GM21526 (cell line): ENCODE data around the gene VSTM2L.

Source experiments
- ATAC-seq: cut with Tn5 transposase; IDR thresholded peaks from one replicate; pipeline ENCODE4 v1.9.1; 2021; ENCODE audit warnings: moderate library complexity; ENCODE audit not compliant: unreplicated experiment, low FRiP score

Gene VSTM2L

DNA sequence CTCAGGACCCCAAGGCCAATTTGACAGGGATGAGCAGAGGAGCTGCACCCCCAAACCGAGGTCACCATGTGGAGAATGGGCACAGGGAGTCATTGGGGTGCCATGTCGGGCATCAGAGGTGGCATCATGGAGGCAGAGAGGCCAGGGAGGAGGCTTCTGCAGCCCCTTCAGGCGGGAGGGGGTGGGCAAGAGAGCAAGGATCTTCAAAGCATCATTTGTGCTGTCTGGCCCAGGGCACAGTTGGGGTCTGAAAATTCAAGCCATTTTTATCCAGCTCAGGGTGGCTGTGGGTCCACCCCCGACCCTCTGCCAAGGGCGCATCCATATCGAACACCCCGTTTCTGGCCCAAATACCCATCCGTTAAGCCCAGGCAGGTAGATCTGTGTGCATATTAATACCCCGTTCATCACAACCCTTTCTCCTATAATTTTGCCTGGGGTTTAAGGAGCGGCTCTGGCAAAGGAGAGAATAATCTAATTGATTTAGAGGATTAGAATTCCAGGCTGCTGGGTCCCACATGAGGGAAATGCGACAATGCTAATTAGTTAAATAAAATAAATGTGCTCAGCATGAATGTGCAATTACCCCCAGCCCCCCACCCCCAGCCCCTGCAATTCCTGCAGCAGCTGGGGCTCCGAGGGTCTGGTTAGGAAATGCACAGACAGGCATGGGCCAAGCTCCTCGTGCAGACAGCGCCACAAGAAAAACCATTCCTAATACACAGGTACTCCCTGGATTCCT is 31.9 kb downstream of the VSTM2L start:
- no peak for ATAC-seq

DNA sequence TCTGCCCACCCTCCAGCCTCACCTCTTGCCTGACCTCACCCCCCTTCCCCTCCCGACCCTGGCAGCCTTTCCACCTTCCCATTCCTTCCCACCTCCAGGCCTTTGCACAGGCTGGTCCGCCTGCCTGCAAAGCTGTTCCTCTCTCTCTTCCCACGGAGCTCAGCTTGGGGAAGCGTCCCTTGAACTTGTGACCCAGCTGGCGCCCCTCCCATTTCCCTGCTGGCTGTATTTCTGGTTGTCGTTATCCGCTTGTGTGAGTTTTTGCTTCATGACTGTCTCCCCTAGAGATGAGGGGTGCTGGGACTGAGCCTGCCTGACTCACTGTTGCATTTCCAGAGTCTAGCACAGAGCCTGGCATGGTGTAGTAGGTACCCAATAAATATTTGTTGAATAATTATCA is 32.5 kb downstream of the VSTM2L start:
- ATAC-seq, result no peak

DNA sequence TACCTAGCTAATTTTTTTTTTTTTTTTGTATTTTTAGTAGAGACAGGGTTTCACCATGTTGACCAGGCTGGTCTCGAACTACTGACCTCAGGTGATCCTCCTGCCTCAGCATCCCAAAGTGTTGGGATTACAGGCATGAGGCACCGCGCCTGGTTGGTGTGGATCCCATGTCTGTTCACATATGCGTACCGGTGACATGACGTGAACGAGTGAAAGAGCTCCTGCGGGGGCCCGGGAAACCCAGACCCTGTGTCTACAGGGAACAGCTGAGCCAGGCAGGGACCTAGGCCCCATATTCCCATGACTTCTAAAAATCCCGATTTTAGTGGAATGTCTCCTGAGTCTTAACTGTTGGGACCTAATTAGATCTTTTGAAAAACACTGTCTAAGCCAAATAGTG is 33.1 kb downstream of the VSTM2L start:
- no peak for ATAC-seq

DNA sequence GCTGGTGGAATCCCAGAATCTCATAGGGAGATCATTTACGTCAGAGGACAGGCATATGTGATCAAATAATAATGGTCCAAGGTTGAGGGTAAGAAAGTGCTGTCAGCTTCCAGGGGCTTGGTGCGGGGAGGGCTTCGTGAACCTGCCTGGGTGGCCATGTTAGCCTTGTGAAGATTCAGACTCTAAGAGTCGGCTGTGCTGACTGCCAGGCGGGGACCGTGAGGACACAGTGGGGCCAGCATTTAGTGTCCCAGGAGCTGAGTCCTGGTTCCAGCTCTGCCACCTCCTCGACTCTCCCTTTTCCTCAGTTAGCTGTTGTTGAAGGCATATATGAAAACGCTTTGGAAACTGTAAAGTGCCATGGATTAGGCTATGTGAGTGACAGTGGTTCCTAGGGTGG is 33.5 kb downstream of the VSTM2L start:
- ATAC-seq, result no peak

DNA sequence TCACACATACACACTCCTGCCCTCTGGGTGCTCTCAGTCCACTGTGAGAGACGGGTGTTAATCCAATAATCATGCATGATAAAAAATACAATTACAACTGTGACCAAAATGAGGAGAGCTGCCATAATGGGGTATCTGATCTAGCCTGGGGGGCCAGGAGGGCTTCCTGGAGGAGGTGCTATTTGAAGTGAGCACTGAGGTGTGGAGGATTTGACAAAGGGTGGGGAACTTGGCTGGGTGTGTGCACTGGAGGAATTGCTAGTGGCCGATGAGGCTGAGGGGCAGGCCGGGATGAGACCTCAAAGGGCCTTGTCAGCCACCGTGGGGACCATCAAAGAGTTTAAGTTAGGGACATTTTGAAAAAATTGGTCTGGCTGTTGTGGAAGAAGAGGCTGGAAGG is 34.8 kb downstream of the VSTM2L start:
- ATAC-seq, result no peak

DNA sequence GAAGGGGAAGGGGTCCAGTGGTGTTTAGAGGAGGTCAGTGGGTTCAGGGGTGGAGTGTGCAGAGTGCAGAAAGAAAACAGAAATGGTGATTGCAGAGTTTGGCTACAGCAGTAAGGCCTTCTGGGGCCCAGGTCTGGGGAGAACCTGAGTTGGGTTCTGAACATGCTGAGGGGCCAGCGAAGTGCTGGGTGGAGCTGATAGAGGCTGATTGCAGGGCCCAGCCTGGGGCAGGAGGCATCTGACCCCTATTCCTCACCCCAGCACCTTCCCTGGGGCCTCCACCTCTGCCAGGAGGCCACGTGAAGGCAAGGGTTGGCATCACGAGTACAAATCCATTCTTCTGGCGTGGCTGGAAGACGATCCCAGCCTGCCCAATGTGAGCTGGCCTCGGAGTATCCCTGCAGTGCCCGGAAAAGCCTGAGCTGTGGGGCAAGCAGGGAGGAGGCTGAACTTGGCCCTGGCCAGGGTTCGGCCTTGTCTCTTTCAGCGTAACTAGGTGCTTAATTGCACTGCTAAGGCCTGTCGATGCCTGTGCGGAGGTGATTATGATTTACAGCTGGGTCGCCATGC is 35.3 kb downstream of the VSTM2L start:
- no peak for ATAC-seq

DNA sequence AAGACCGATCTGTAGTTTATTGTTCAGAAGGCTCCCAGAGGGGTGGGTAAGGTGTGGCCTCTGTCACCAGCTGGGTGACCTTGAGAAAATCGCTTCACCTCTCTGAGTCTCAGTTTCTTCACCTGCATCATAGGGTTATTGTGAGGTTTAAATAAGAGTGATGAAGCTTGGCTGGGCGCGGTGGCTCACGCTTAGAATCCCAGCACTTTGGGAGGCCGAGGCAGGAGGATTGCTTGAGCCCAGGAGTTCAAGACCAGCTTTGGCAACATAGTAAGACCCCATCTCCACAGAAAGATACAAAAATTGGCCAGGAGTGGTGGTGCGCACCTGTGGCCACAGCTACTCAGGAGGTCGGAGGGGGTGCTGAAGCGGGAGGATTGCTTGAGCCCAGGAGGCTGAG is 36.0 kb downstream of the VSTM2L start:
- ATAC-seq, result no peak

DNA sequence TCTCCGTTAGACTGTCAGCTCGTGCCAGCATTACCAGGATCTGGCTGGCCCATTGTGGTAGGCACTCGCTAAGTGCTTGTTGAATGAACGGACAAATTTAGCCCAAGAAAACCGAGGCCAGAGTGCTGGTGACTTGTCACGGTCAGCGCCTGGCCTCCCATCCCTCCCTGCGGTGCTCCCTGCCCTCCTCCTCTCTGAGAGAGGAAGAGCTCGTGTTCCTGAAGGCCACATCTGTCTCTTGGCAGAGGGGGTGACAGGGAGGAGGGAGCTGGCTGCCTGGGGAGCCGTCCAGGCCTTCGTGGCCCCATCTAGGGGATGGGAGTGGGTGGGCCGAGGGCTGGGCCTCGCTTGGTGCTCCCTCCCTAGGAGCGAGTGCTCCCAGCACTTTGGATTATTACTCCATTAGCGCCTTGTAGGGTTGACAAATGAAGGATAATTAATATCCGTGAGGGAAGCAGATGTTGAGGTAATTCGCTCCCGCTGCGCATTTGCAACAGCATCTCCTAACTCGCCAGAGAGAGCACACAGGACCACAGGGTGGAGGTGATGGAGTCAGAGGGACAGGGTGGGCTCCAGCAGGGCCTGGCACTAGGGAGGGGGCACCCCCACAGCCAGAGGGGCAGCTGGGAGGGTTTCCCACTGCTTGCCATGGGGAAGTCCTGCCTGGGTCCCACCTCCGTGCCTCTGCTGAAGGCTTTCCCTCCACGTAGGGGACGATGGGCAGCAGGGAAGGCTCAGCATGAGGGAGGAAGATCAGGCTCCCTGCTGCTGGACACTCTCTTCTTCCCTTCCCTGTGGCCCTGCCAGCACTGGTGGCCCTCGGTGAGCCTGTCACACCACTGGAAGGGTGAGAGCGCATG is 37.0 kb downstream of the VSTM2L start:
- ATAC-seq, result no peak

DNA sequence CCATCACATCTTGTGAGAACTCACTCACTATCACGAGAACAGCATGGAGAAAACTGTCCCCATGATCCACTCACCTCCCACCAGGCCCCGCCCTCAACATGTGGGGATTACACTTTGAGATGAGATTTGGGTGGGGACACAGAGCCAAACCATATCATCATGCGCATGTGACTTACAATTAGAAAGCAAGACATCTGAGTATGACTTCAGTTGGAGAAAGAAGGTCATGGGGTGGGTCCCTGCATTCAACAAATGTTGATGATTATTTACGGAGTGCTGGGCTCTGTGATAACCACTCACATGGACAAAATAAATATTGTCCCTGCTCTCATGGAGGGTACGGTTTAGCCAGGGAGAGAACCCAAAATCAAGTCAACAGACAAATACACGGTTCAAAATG is 37.9 kb downstream of the VSTM2L start:
- ATAC-seq, result no peak

DNA sequence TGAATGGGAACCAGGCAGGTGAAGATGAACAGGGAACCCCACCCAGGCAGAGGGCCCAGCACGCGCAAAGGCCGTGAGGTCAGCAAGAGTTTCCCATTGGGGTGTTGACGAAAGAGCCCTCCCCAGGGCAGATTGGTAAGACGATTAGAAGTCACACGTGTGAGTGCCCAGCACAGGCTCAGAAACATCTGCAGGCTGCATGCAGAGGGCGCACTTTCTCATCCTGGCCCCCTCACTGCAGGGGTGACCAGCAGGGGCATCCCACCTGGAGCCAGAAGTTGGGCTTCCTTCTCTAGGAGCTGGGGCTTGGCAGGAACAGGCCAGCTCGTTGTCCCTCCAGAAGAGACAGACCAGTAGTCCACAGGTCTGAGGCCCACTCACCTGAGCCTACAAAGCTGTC is 38.4 kb downstream of the VSTM2L start:
- no peak for ATAC-seq

DNA sequence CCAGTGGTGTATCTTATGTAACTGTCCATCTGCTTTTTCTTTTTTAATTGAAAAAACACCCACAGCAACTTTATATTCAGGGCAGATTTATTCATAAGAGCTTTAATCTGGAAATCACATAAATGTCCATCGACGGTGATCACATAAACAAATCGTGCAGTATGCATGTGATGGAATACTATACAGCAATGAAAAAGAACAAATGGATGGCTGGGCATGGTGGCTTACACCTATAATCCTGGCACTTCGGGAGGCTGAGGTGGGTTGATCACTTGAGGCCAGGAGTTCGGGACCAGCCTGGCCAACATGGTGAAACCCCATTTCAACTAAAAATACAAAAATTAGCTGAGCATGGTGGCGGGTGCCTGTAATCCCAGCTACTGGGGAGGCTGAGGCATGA is 39.1 kb downstream of the VSTM2L start:
- ATAC-seq, result no peak

DNA sequence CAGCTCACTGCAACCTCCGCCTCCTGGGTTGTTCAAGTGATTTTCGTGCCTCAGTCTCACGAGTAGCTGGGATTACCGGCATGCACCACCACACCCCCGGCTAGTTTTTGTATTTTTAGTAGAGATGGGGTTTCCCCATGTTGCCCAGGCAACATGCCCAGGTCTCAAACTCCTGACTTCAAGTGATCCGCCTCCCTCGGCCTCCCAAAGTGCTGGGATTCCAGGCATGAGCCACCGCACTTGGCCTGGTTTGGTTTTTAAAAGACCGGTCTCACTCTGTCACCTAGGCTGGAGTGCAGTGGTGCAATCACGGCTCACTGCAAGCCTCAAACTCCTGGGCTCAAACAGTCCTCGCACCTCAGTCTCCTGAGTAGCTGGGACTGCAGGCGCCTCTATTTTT is 40.1 kb downstream of the VSTM2L start:
- no peak for ATAC-seq

DNA sequence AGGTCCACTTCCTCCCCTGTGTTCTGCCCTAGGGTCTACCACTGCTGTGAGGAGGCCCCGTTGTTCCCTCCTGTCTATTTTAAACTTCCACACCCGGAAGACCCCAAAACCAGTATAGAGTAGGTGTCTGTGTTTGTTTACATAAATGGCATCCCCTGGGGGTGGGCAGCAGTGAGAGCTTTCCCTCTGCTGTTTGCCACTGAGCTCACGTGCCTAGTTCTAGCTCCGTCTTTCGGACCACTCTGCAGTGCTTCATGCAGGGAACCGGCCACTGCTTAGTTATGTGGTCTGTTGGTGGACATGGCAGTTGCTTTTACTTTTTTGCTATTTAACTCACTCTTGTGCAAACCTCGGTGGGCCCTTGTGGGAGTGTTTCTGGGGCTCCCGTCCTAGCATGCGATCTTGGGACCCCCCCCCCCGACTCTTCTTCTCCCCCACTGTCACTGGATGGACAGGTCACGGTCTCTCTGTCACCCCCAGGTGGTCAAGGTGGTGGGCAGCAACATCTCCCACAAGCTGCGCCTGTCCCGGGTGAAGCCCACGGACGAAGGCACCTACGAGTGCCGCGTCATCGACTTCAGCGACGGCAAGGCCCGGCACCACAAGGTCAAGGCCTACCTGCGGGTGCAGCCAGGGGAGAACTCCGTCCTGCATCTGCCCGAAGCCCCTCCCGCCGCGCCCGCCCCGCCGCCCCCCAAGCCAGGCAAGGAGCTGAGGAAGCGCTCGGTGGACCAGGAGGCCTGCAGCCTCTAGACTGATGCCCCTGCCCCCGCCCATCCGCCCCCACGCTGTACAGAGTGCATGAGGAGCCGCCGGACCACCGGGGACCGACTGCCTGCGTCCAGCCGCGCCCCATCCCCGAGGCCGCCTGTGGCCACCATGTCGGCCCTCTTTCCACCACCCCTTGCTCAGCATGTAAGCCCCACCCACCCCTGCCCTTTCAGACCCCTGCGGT is 40.9 kb downstream of the VSTM2L start:
- no peak for ATAC-seq

DNA sequence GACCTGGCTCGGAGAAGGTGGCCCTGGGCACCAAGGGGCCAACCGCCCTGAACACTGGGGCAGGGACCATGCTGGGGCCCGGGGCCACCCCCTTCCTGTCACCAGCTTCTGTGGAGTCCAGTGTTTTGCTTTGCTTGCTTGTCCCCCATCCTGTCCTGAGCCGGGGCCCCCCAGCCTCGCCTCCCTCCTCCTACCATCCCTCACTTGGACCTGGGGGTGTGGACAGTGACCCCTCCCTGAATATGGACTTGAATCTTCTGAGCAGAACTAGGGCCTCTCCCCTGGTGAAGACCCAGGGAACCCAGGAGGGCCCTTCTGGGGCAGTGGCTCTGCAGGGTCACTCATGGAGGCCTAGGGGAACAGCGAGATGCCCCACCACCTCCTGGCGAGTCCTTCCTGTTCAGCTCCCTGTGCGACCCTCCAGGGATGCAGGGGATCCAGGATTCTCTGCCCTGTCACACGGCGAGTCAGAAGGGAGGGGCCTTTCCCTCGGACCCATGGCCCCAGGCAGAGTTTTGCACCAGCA is 41.6 kb downstream of the VSTM2L start:
- no peak for ATAC-seq

DNA sequence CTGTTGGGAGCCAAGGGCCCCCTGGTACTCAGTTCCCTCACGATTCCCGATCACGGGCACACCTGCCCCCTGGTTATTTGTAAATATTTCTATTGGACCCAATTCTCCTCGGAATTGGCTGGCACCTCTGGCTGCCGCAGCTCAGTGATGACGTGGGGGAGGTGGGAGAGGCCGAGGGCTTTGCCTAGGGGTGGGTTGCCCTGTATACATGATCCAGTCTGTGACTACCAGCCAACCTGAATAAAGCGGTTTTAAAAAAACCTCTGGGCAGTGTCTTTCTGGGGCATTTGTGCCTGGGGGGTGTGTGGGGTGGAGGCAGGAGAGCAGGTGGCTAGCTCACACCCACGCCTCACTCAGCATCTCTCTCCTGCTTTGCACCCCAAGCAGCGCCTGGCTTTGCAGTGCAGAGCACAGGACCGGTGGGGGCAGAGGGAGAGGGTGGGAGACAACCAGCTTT is 42.2 kb downstream of the VSTM2L start:
- ATAC-seq, result no peak

DNA sequence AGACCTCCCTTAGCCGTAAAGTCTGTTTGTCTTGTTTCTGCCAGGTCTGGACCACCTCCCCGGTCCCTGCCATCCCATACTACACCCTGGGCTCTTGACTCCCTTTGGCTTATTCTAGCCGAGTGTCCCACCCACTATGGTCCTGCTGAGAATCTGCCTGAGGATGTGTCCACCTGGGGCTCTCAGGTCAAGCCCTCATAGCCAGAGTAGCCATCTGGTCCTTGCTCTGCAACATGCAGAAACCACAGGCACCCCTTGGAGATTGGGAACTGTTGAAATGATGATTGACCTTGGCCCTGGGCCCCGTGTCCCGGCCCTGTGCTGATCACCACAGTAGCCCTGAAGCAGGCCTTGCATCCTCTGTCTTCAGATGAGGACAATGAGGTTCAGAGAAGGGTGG is 44.0 kb downstream of the VSTM2L start:
- no peak for ATAC-seq

DNA sequence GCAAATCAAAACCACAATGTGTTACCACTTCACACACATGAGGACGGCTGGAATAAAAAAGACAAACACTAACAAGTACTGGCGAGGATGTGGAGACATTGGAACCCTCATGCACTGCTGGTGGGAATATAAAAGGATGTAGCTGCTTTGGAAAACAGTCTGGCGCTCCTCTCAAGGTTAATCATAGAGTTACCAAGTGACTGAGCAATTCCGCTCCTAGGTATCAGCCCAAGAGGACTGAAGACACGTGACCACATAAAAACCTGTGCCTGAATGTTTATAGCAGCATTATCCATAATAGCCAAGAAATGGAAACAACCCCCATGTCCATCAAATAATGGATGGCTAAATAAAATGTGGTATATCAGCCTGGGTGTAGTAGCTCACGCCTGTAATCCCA is 45.0 kb downstream of the VSTM2L start:
- ATAC-seq, result no peak

DNA sequence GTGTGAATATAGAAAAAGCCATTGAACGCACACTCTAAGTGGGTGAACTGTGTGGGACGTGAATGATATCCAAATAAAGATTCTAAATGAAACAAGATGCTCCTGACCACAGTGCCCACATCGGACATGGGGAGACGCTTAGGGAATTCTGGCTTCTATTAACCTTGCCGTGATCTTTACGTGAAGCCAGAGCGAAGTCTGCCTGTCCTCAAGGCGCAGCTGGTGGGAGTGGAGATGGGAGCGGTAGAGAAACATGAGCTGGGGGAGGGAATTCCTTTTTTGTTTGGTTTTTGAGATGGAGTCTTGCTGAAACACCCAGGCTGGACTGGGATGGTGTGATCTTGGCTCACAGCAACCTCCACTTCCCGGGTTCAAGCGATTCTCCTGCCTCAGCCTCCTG is 46.0 kb downstream of the VSTM2L start:
- no peak for ATAC-seq

DNA sequence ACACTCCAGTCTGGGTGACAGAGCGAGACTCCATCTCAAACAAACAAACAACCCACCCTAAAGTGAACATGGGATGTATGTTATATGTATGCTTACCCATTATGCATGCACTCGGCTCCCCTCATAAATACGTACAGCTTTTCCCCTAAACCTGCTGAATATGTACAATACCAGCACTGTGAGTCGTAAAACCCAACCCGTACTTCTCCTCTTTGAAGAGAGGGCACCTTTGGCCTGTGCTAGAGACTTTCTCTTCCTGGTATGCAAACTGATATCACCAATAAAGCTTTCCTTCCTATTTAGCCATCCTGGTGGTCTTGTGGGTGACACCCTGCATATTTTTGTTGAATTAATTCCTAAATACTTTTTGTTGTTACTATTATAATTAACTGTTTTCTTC is 51.3 kb downstream of the VSTM2L start:
- no peak for ATAC-seq

DNA sequence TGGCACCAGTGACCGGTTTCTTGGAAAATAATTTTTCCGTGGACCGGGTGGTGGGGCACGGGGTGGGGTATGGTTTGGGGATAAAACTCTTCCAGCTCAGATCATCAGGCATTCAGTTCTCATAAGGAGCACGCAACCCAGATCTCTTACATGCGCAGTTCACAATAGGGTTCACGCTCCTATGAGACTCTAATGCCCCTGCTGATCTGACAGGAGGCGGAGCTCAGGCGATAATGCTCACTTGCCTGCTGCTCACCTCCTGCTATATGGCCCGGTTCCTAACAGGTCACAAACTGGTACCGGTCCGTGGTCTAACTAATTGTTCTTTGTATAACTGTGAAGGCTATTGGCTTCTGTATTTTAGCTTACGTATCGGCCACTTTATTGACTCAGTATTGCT is 51.7 kb downstream of the VSTM2L start:
- ATAC-seq, result no peak
